HepG2 (cell line): Measurements from ENCODE around the gene UGP2. TPM values are rescaled to one million over a fixed set of nuclear protein-coding genes. Genes with fewer than 3 reads are reported as not detected.

Experiments used
- ARNT2 ChIP-seq: sonication (generic); formaldehyde crosslinking; IDR thresholded peaks from 2 replicates; pipeline ENCODE4 v1.8.0; 2022; ENCODE audit warnings: mild to moderate bottlenecking, low read depth, missing genetic modification reagents, moderate library complexity
- ASH2L ChIP-seq: fragments of 300-600, 200-600 bp; sonication (generic); IDR thresholded peaks from 2 replicates; pipeline ENCODE4 v1.7.0; 2017; ENCODE audit warnings: low read depth, mild to moderate bottlenecking, moderate library complexity, mixed read lengths, low read length; ENCODE audit not compliant: insufficient read length
- ATF1 ChIP-seq: IDR thresholded peaks from 2 replicates; pipeline ENCODE4 v1.6.1; 2016; ENCODE audit warnings: mild to moderate bottlenecking, control low read depth
- DNMT1 ChIP-seq: sonication (generic); formaldehyde crosslinking; IDR thresholded peaks from 2 replicates; pipeline ENCODE4 v1.5.1; 2020; ENCODE audit warnings: mild to moderate bottlenecking, missing genetic modification reagents
- E2F1 ChIP-seq: sonication (generic); formaldehyde crosslinking; IDR thresholded peaks from 2 replicates; pipeline ENCODE4 v1.5.0; 2020; ENCODE audit warnings: missing genetic modification reagents
- GLI4 ChIP-seq: sonication (generic); formaldehyde crosslinking; IDR thresholded peaks from 2 replicates; pipeline ENCODE4 v1.5.1; 2020; ENCODE audit warnings: missing genetic modification reagents, mild to moderate bottlenecking, moderate library complexity, borderline replicate concordance
- HMG20A ChIP-seq: IDR thresholded peaks from 2 replicates; pipeline ENCODE4 v1.6.1; 2016; ENCODE audit warnings: borderline replicate concordance
- IRF2 ChIP-seq: IDR thresholded peaks from 2 replicates; pipeline ENCODE4 v1.6.1; 2018; ENCODE audit warnings: missing genetic modification reagents, missing compliant biosample characterization
- KAT7 ChIP-seq: IDR thresholded peaks from 2 replicates; pipeline ENCODE4 v1.6.1; 2018; ENCODE audit warnings: borderline replicate concordance, missing compliant biosample characterization
- KLF11 ChIP-seq: IDR thresholded peaks from 2 replicates; pipeline ENCODE4 v1.6.1; 2016; ENCODE audit warnings: missing compliant biosample characterization
- NFATC3 ChIP-seq: sonication (generic); formaldehyde crosslinking; IDR thresholded peaks from 2 replicates; pipeline ENCODE4 v1.5.1; 2020; ENCODE audit warnings: mild to moderate bottlenecking, missing genetic modification reagents
- NFIC ChIP-seq: IDR thresholded peaks from 2 replicates; pipeline ENCODE4 v1.6.1; 2012; ENCODE audit warnings: mild to moderate bottlenecking, low read length, inconsistent platforms
- PHB2 ChIP-seq: fragments of 450-650 bp; IDR thresholded peaks from 2 replicates; pipeline ENCODE4 v1.6.1; 2018; ENCODE audit not compliant: partially characterized antibody
- POGK ChIP-seq: sonication (generic); formaldehyde crosslinking; conservative IDR thresholded peaks from 2 replicates; pipeline ENCODE4 v1.8.0; 2022; ENCODE audit warnings: mild to moderate bottlenecking, moderate library complexity, missing genetic modification reagents
- SKIL ChIP-seq: sonication (generic); formaldehyde crosslinking; IDR thresholded peaks from 2 replicates; pipeline ENCODE4 v1.8.0; 2022; ENCODE audit warnings: missing genetic modification reagents, mild to moderate bottlenecking, moderate library complexity, borderline replicate concordance
- TEAD3 ChIP-seq: optimal IDR thresholded peaks from 2 replicates; pipeline ENCODE3; 2016; ENCODE audit warnings: borderline replicate concordance
- ZFP41 ChIP-seq: sonication (generic); formaldehyde crosslinking; IDR thresholded peaks from 2 replicates; pipeline ENCODE4 v1.4.0; 2020; ENCODE audit warnings: mild to moderate bottlenecking, missing genetic modification reagents, borderline replicate concordance
- ZNF20 ChIP-seq: sonication (generic); formaldehyde crosslinking; IDR thresholded peaks from 2 replicates; pipeline ENCODE4 v1.4.0; 2020; ENCODE audit warnings: mild to moderate bottlenecking, moderate library complexity, missing genetic modification reagents
- ZNF329 ChIP-seq: sonication (generic); formaldehyde crosslinking; IDR thresholded peaks from 2 replicates; pipeline ENCODE4 v1.9.0; 2021; ENCODE audit warnings: low read depth, mild to moderate bottlenecking, missing genetic modification reagents
- ZNF780A ChIP-seq: sonication (generic); formaldehyde crosslinking; IDR thresholded peaks from 2 replicates; pipeline ENCODE4 v1.8.0; 2022; ENCODE audit warnings: mild to moderate bottlenecking, missing genetic modification reagents, moderate library complexity
- ZNF792 ChIP-seq: IDR thresholded peaks from 2 replicates; pipeline ENCODE4 v1.6.1; 2016
- polyA plus RNA-seq, 8 experiments: library from polyadenylated mRNA; depleted of rRNA in 3 of 8; stranded (reverse) in 7 of 8; unstranded in 1 of 8; fragments of >200 nt; fragmentation: Illumina TruSeq in 4 of 8; extraction: Trizol in 4 of 8; gene quantifications; 2 replicates each; pipeline versions ENCODE4 v1.2.1 to v1.2.3, GENCODE V29; 2011 to 2016; ENCODE audit warnings: low read depth in 4 of 8, missing spikeins in 1 of 8, mixed read lengths in 1 of 8; ENCODE audit not compliant: insufficient read depth in 1 of 8
- total RNA-seq, 5 experiments: library from RNA; depleted of rRNA; stranded (reverse); fragments of >200 nt; fragmentation: Illumina TruSeq; extraction: Trizol; gene quantifications; 2 replicates each; pipeline ENCODE4 v1.2.3, GENCODE V29; 2016; ENCODE audit warnings: low read depth in 1 of 5
- TF ChIP-seq, protein P1 (sequence below): sonication (generic); formaldehyde crosslinking; IDR thresholded peaks from 2 replicates; pipeline ENCODE4 v1.5.0; 2020; ENCODE audit warnings: missing genetic modification reagents, mild to moderate bottlenecking, borderline replicate concordance

UGP2 gene
- total and polyA plus RNA-seq, 2 of the 13 experiments (the other 11 are each of a cell fraction or from before 2014, with no cell fraction given): 96.0 to 134 TPM

DNA sequence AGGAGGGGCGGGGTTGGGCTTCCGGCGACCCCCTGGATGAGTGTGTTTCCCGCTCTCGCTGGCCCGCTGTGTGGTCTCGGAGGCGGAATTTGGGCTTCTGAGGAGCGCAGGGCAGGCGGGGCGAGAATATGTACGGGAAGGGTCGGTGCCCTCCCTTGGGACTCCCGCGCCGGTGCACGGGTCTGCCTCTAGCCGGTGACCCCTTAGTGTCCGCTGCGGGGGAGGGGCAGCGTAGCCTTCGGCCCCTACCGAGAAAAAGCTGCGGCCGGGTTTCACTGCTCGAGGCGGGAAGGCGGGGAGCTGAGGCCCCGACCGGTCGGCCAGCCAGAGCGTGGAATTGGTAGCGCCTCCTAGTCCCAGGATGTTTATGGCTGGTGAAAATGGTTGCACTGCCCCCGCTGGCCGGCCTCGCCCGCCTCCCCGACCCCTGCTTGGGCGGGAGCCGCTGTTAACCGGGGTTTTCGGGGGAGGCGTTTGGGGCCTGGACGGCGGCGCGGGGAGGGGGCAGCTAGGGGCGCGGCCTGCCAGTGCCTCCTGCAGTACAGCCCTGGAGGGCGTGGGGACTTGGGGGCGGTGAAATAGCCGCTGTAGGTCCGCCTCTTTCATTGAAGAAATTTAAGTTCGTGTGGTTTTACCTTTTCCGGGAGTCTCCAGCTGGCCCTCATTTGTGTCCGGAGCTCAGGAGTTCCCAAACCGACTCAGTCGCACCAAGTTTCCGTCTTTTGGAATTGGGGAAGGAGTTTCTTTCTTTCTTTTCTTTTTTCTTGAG, at the start of gene UGP2 (continued):
- TF ChIP-seq ZNF20 (0 out of 2 replicates have a peak, but pooled peaks have one; percentile 46), GLI4 (peak; percentile 88; the same call in 1 of the 2 replicates), KAT7 (peak; percentile 87; the same call in 1 of the 2 replicates), ATF1 (CRISPR knock-in tag) (0 out of 2 replicates have a peak, but pooled peaks have one; percentile 41), DNMT1 (CRISPR knock-in tag) (peak; percentile 72), TEAD3 (CRISPR knock-in tag) (peak; percentile 23), ZNF792 (CRISPR knock-in tag) (peak; percentile 88; the same call in 1 of the 2 replicates), ZNF329 (CRISPR knock-in tag) (no peak; the same call in 1 of the 2 replicates), NFATC3 (0 out of 2 replicates have a peak, but pooled peaks have one; percentile 21), NFIC (0 out of 2 replicates have a peak, but pooled peaks have one; percentile 10), ZFP41 (CRISPR knock-in tag) (peak; percentile 92; the same call in 1 of the 2 replicates), ASH2L (peak; percentile 83), E2F1 (CRISPR knock-in tag) (peak; percentile 79), ZNF780A (CRISPR knock-in tag) (no peak), PHB2 (no peak), HMG20A (peak; percentile 7), SKIL (peak; percentile 75), IRF2 (CRISPR knock-in tag) (peak; percentile 50), ARNT2 (CRISPR knock-in tag) (peak; percentile 11; the same call in 1 of the 2 replicates), KLF11 (CRISPR knock-in tag) (no peak; the same call in 1 of the 2 replicates), POGK (peak; percentile 51)
- TF ChIP-seq, protein P1, sequence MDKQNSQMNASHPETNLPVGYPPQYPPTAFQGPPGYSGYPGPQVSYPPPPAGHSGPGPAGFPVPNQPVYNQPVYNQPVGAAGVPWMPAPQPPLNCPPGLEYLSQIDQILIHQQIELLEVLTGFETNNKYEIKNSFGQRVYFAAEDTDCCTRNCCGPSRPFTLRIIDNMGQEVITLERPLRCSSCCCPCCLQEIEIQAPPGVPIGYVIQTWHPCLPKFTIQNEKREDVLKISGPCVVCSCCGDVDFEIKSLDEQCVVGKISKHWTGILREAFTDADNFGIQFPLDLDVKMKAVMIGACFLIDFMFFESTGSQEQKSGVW (CRISPR knock-in tag): no peak
